GM18499 (cell line): ENCODE results near the gene GUCY2F.

ENCODE experiments used
- ATAC-seq: cut with Tn5 transposase; IDR thresholded peaks from one replicate; pipeline ENCODE4 v1.9.1; 2021; ENCODE audit warnings: moderate number of reproducible peaks; ENCODE audit not compliant: insufficient read depth, unreplicated experiment

The GUCY2F gene

GRCh38 chrX:109481986-109482385 is at the start of gene GUCY2F:
Gene GUCY2F, minus strand, starts transcription at chrX:109482086. Its CDS starts 6,150 bp downstream, at chrX:109475936.
- no peak for ATAC-seq

DNA sequence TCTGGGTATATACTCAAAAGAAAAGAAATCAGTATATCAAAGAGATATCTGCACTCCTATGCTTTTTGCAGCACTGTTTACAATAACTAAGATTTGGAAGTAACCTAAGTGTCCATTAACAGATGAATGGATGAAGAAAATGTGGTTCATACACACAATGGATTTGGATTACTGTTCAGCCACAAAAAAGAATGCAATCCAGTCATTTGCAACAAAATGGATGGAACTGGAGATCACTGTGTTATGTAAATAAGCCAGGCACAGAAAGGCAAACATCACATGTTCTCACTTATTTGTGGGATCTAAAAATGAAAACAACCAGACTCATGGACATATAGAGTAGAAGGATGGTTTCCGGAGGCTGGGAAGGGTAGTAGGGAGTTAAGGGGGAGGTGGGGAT is 37.1 kb upstream of the GUCY2F start:
- no peak for ATAC-seq

DNA sequence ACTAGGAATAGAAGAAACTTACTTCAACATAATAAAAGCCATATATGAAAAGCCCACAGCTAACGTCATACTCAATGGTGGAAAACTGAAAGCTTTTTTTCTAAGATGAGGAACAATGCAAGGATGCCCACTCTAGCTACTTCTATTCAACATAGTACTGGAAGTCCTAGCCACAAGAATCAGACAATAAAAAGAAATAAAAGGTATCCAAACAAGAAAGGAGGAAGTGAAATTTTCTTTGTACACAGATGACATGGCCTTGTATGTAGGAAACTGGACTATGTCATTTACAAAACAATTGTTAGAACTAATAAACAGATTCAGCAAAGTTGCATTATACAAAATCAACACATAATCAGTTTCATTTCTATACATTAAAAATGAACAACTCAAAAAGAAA is 29.2 kb upstream of the GUCY2F start:
- ATAC-seq: peak; percentile 65

DNA sequence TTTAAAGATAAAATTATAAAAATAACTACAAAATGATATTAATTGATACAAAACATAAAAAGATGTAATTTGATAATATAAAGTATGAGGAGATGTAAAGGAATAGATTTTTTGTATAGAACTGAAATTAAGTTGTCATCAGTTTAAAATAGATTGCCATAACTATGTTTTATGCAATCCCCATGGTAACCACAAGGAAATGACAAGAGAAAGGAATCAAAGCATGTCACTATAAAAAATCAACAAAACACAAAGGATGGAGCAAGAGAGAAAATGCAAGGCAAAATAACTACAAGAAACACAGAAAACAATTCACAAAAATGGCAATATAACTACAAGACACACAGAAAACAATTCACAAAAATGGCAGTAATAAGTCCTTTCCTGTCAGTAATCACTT is 27.0 kb upstream of the GUCY2F start:
- ATAC-seq: no peak

GRCh38 chrX:109501176-109501575 is 19.3 kb upstream of the GUCY2F start:
- ATAC-seq: no peak

DNA sequence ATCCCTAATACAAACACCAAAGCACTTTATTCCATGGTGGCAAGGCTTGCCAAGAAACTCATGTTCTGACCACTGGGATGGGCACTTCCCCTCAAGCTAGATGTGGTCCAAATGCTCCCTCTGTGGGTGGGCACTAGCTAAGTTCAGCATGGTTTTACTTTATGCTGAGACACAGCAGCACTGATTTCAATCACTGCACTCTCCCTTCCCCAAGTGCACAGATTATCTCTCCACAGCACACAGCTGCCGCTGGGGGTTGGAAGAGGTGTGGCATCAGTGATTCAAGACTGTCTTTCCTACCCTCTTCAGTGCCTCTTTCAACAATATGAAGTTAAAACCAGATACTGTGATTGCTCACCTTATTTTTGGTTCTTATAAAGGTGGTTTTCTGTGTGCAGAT is 16.5 kb upstream of the GUCY2F start:
- no peak for ATAC-seq

DNA sequence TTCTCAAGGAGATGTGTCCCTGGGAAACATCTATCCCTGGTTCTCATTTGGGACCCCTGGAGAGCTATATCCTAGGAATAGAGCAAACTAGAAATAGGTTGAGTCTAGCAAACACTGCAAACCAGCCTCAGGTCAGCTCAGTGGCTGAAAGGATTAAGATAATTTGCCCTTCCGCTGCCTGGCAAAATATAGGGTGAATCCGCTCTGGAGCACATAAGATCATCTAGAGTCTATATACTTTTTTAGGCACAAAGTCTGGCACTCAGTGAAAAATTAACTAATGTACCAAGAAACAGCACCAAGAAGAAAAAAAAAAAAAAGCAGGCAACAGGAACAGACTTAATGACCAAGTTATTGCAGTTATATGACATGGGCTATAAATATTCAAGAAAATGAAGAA is 7.3 kb upstream of the GUCY2F start:
- ATAC-seq: no peak

DNA sequence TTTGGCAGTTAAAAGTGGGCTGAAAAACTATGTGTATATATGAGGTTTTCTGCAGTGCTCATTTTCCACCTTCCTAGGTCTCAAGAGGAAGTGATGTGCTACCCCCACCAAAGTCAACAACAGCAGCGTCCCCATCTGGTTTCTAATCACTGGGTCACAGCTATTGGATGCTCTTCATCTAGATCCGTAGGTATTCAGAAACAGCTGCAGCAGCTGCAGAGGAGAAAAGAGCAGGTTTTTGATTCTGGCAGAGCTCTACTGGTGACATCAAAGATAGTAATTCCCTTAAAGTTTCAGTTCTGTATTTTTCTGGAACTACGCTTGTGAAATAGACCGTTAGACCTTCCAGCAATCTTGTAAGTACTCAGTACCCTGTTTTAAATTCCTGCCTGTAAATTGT is 5.8 kb upstream of the GUCY2F start:
- no peak for ATAC-seq

DNA sequence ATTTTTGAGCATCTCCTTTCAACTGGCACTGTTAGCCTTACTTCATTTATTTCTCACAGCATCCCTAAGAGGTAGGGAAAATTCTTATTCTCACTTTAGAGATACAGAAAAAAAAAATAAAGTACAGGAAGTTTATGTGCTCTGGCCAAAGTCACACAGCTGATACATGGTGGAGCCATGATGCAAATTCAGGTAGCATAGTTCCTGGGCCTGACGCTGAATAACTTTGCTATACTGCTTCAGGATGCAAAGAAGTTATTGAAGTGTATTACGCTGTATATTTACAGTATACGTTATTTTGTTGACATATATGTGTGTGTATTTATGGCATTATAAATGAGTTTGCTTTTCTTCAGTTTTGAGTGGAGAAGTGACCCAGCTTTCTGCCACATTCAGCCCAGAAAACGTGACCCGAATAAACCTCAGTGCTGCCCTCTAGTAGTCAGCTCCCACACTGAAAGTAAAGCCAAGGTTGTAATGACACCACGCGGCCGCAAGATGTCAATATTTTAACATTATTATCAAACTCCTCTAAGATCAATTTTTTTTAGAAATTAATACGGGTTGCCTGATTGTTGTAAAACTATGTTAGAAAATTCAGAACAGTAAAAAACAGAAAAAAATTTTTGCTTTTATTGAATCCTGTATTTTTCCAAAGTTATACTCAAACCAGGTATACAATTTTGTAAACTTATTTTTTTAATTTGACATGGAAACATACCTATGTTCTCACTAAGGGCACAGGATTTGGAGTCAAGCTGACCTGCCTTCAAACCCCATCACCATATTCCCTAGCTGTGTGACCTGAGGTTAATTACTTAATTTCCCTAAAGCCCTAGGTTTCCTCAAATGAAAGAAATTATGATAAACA is 3.8 kb upstream of the GUCY2F start:
- ATAC-seq: no peak

GRCh38 chrX:109484886-109485285 is 3.0 kb upstream of the GUCY2F start:
- ATAC-seq: no peak

DNA sequence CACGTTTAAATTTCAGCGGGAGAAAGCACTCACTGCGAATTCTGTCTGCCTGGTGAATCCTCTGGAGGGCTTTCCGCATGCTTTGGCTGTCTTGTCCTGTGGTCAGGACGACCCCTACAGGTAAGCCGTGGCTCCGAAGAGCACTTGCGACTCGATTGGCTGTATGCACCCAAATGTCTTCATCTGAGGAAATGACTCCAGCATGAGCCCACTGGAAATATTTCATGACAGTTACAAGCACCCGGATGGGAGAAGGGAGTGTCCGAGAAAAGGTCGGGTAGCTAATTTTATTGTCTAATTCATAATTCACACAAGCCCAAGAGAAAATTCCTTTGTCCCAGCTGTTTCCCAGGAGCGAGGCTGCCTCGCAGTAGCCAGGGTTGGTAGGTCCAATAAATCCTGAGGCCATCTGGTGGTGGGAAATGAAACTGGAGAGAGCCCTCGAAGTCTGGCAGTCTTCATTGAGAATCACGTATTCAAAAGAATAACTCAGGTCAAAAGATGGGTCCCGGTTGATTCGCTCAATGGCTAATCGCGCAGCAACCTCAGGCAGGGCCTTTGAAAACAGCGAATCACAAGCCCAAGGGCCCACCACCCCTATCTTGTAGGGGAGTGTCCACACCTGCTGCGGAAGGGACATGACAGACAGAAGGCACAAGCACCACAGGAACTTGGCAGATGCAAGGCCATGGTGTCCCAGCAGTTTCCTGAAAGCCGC is 6.6 kb downstream of the GUCY2F start:
- ATAC-seq: no peak

GRCh38 chrX:109472939-109473735 is 8.7 kb downstream of the GUCY2F start:
- ATAC-seq: no peak

- ATAC-seq: no peak
Measured at GRCh38 chrX:109464231-109464630, 17.7 kb downstream of the GUCY2F start.

DNA sequence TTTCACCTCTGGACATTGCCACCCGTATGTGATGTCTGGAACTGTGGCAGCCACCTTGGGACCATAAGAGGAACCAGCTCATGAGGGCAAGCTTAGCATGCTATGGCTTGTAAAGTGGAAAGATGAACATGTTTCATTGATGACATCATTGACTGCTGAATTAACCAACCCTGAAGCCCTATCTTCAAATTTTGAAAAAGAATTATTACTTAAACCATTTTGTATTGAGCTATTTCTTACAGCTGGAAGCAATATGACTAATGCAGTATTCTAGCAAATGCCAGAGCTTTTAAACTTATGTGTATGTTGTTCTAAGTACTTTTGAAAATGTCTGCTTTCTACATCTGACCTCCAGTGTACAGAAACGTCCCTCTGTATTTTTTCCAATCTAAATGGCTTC is 18.1 kb downstream of the GUCY2F start:
- ATAC-seq: no peak

DNA sequence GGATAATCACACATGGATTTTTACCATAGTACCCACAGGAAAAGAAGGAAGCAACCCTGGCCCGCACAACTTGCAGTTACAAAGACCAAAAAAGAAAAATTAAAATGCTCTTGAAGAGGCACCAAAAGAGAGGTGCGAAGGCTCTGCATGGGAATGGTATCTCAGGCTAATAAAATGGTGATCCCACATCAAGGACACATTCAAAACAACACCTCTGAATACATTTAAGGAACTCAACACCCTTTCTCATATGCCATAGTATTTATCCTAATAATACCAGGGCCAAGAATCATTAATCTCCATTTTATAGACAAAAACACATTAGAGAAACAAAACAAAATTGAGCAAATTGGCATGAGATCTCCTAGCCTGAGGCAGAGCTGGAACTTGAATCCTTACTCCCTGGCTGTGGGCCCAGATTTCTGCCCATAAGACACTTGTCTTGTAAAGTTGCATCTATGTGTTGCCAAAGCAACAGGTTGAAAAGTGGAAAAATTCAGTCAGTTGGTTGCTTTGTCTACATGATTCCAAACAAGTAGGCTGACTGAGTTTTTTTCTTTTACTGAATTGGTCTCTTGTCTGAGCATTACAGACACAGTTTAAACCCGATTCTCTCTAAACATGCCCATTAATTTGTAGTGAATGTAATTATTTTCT is 33.5 kb downstream of the GUCY2F start:
- ATAC-seq: no peak

GRCh38 chrX:109441266-109441665 is 40.6 kb downstream of the GUCY2F start:
- ATAC-seq: no peak

GRCh38 chrX:109440475-109440874 is 41.4 kb downstream of the GUCY2F start:
- peak; percentile 83 for ATAC-seq

GRCh38 chrX:109409181-109409580 is 72.7 kb downstream of the GUCY2F start:
- no peak for ATAC-seq

DNA sequence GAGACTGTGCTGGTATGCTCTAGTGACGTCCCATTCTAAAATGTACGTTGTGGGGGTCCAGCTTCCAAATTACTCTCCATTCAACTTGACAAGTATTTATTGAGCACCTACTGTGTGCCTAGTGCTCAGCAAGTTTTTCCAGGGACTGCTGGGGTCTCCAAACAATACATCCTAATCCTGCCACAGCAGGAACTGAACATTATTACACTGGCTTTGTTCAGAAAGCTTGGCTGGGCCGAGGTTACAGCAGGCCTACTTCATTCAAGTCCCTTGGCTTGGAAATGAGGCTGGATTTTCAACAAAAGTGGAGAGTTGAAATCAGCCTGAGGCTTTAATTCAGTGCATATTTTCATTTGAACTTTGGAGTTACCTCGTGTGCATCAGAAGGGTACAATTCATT is 78.0 kb downstream of the GUCY2F start:
- ATAC-seq: no peak

GRCh38 chrX:109399831-109400230 is 82.1 kb downstream of the GUCY2F start:
- no peak for ATAC-seq
